Measurements from ENCODE around the gene LDAH. TPM values are rescaled to one million over a fixed set of nuclear protein-coding genes. Genes with fewer than 3 reads are reported as not detected.

LDAH gene
- total and polyA plus RNA-seq, 2 donors (not counting 1 experiment from before 2014, with no cell fraction given) = 9.0 to 31.3 TPM

GRCh38 chr2:20687260-20687832, 135.6 kb downstream of the LDAH start:
- POLR2A ChIA-PET = no interaction called here
- peaks cover 2 to 52% of the 10 kb centered on the region in 2 experiments for H3K36me3 ChIP-seq (replicated peaks in 1 of 2; ENCODE audit: control extremely low read depth in 1 of 2, control insufficient read depth in 1 of 2, extremely low read depth in 1 of 2, insufficient read depth in 2 of 2, low read length in 1 of 2)
- DNase-seq (no peak), ATAC-seq (ENCODE audit: low read depth) (no peak)
- CTCF ChIA-PET = interaction anchor here (1.2 kb wide), 1 partner anchor 10 kb away, joined by 3 read pairs; no protein-coding TSS in a partner anchor
- no peak overlapping the region for H3K27ac ChIP-seq (ENCODE audit: low read length in 2 of 2)
- no peaks in the 10 kb centered on the region for H3K9me3 Mint-ChIP-seq (ENCODE audit: insufficient read depth)
- H3K27ac Mint-ChIP-seq = no peak overlapping the region
- no peak overlapping the region for H3K4me3 Mint-ChIP-seq
- peaks cover 1% of the 10 kb centered on the region for H3K4me1 Mint-ChIP-seq
- H3K9ac ChIP-seq (ENCODE audit: low read length) = no peak overlapping the region
- peaks cover 0 to 5% (median 0%) of the 10 kb centered on the region in 3 donors for H3K9me3 ChIP-seq (ENCODE audit: control extremely low read depth in 1 of 3, control insufficient read depth in 2 of 3, insufficient read depth in 1 of 3, low read length in 2 of 3)
- no peaks in the 10 kb centered on the region for H3K79me2 ChIP-seq (ENCODE audit: control insufficient read depth, insufficient read depth, low read length)
- TF ChIP-seq EZH2 (IDR thresholded peaks at IDR 0.05; ENCODE audit: borderline replicate concordance, insufficient read depth, low read depth, low read length, poor library complexity, severe bottlenecking) (no peak), CTCF (IDR thresholded peaks at IDR 0.05) (no peak)
- H4K20me1 ChIP-seq (ENCODE audit: control insufficient read depth, insufficient read depth, low read length, poor library complexity, severe bottlenecking) = no peaks in the 10 kb centered on the region
- WGBS (ENCODE audit: insufficient coverage) = 100% methylated on average over 2 of the region's 4 CpGs
- H3K27me3 ChIP-seq (replicated peaks in 1 of 4; ENCODE audit: control extremely low read depth in 1 of 4, control insufficient read depth in 3 of 4, insufficient read depth in 4 of 4, low read length in 3 of 4) = no peaks in the 10 kb centered on the region
- H3K27me3 Mint-ChIP-seq = no peaks in the 10 kb centered on the region
- H3K4me2 ChIP-seq (replicated peaks; ENCODE audit: low read depth, low read length, poor library complexity, severe bottlenecking) = no peak overlapping the region
- no peaks in the 10 kb centered on the region for H3K4me1 ChIP-seq (ENCODE audit: control insufficient read depth in 2 of 2, insufficient read depth in 2 of 2, low read length in 2 of 2)
- H3K4me3 ChIP-seq (ENCODE audit: control extremely low read depth in 1 of 5, extremely low read depth in 1 of 5, insufficient read depth in 1 of 5, low read depth in 2 of 5, low read length in 4 of 5) = no peak overlapping the region
- intact Hi-C loops (cut with micrococcal nuclease) = no loop called here
- no peak overlapping the region for H2AFZ ChIP-seq (ENCODE audit: insufficient read depth, low read depth, low read length, poor library complexity, severe bottlenecking)

GRCh38 chr2:20684581-20685063, 138.3 kb downstream of the LDAH start:
- intact Hi-C loops (cut with micrococcal nuclease) = no loop called here
- Mint-ChIP-seq H3K27ac (no peak overlapping the region), H3K9me3 (ENCODE audit: insufficient read depth) (no peaks in the 10 kb centered on the region), H3K27me3 (no peaks in the 10 kb centered on the region), H3K4me3 (no peak overlapping the region), H3K4me1 (peaks cover 5% of the 10 kb centered on the region)
- peaks cover 0 to 5% (median 0%) of the 10 kb centered on the region in 3 donors for H3K9me3 ChIP-seq (ENCODE audit: control extremely low read depth in 1 of 3, control insufficient read depth in 2 of 3, insufficient read depth in 1 of 3, low read length in 2 of 3)
- peaks cover 0 to 5% of the 10 kb centered on the region in 2 donors for H3K4me1 ChIP-seq (ENCODE audit: control insufficient read depth in 2 of 2, insufficient read depth in 2 of 2, low read length in 2 of 2)
- H3K27ac ChIP-seq (ENCODE audit: low read length in 2 of 2) = no peak overlapping the region
- no peak overlapping the region for H3K4me3 ChIP-seq (ENCODE audit: control extremely low read depth in 1 of 5, extremely low read depth in 1 of 5, insufficient read depth in 1 of 5, low read depth in 2 of 5, low read length in 4 of 5)
- no peaks in the 10 kb centered on the region for H3K79me2 ChIP-seq (ENCODE audit: control insufficient read depth, insufficient read depth, low read length)
- no peak overlapping the region for H3K4me2 ChIP-seq (replicated peaks; ENCODE audit: low read depth, low read length, poor library complexity, severe bottlenecking)
- POLR2A ChIA-PET = no interaction called here
- TF ChIP-seq EZH2 (IDR thresholded peaks at IDR 0.05; ENCODE audit: borderline replicate concordance, insufficient read depth, low read depth, low read length, poor library complexity, severe bottlenecking) (no peak), CTCF (IDR thresholded peaks at IDR 0.05) (no peak)
- DNase-seq (no peak), ATAC-seq (ENCODE audit: low read depth) (no peak)
- no peak overlapping the region for H2AFZ ChIP-seq (ENCODE audit: insufficient read depth, low read depth, low read length, poor library complexity, severe bottlenecking)
- H3K27me3 ChIP-seq (replicated peaks in 1 of 4; ENCODE audit: control extremely low read depth in 1 of 4, control insufficient read depth in 3 of 4, insufficient read depth in 4 of 4, low read length in 3 of 4) = no peaks in the 10 kb centered on the region
- CTCF ChIA-PET = interaction anchor here (1.2 to 3.3 kb wide), 6 partner anchors 8 to 278 kb away, joined by 3 to 15 read pairs (median 10); no protein-coding TSS in a partner anchor
- 89% methylated on average over 5 of the region's 6 CpGs for WGBS (ENCODE audit: insufficient coverage)
- H4K20me1 ChIP-seq (ENCODE audit: control insufficient read depth, insufficient read depth, low read length, poor library complexity, severe bottlenecking) = no peaks in the 10 kb centered on the region
- H3K36me3 ChIP-seq (replicated peaks in 1 of 2; ENCODE audit: control extremely low read depth in 1 of 2, control insufficient read depth in 1 of 2, extremely low read depth in 1 of 2, insufficient read depth in 2 of 2, low read length in 1 of 2) = peaks cover 0 to 68% of the 10 kb centered on the region in 2 experiments
- no peak overlapping the region for H3K9ac ChIP-seq (ENCODE audit: low read length)
